Neural cell (in vitro differentiated cells): ENCODE measurements around the gene ANGPTL7. TPM values are rescaled to one million over a fixed set of nuclear protein-coding genes. Genes with fewer than 3 reads are reported as not detected.

Experiments
- H2AFZ ChIP-seq: fragments of 200-600, 300-800 bp; sonication (generic), shearing (Covaris generic); 2 replicates; pipeline ENCODE4 v1.6.0; 2014; ENCODE audit warnings: low read depth, mild to moderate bottlenecking, antibody characterized with exemption, low read length, moderate library complexity
- H3F3A ChIP-seq: fragments of 200-600 bp; shearing (Covaris generic); 2 replicates; pipeline ENCODE4 v1.6.1; 2016; ENCODE audit warnings: mild to moderate bottlenecking, moderate library complexity, mixed read lengths, antibody characterized with exemption, low read length; ENCODE audit not compliant: insufficient read depth, poor library complexity, severe bottlenecking
- H3K27ac ChIP-seq: fragments of 200-600, 300-800 bp; sonication (generic), shearing (Covaris generic); 2 replicates; pipeline ENCODE4 v1.5.1; 2014; ENCODE audit warnings: mild to moderate bottlenecking, low read length, moderate library complexity
- H3K27me3 ChIP-seq: fragments of 300-800, 200-600 bp; sonication (generic), shearing (Covaris generic); 2 replicates; pipeline ENCODE4 v1.6.0; 2014; ENCODE audit warnings: mild to moderate bottlenecking, low read depth, low read length, moderate library complexity; ENCODE audit not compliant: insufficient read depth
- H3K36me3 ChIP-seq: fragments of 300-800, 200-600 bp; sonication (generic), shearing (Covaris generic); 2 replicates; pipeline ENCODE4 v1.5.1; 2014; ENCODE audit warnings: mild to moderate bottlenecking, antibody characterized with exemption, low read length, moderate library complexity; ENCODE audit not compliant: insufficient read depth
- H3K4me2 ChIP-seq: fragments of 300-800, 200-600 bp; sonication (generic), shearing (Covaris generic); 2 replicates; pipeline ENCODE4 v1.6.0; 2014; ENCODE audit warnings: mild to moderate bottlenecking, low read length
- H3K4me3 ChIP-seq: fragments of 300-800, 200-600 bp; sonication (generic), shearing (Covaris generic); 2 replicates; pipeline ENCODE4 v1.5.1; 2014; ENCODE audit warnings: mild to moderate bottlenecking, low read length, moderate library complexity
- H3K79me2 ChIP-seq: fragments of 200-600 bp; shearing (Covaris generic); replicated peaks from 2 replicates; pipeline ENCODE4 v1.6.0; 2014; ENCODE audit warnings: mild to moderate bottlenecking, low read length, moderate library complexity; ENCODE audit not compliant: insufficient read depth
- H3K9ac ChIP-seq: fragments of 300-800, 200-600 bp; sonication (generic), shearing (Covaris generic); 2 replicates; pipeline ENCODE4 v1.6.1; 2016; ENCODE audit warnings: mild to moderate bottlenecking, low read length, mixed read lengths
- H3K9me2 ChIP-seq: fragments of 200-600 bp; shearing (Covaris generic); 2 replicates; pipeline ENCODE4 v1.6.1; 2016; ENCODE audit warnings: mild to moderate bottlenecking, low read length, mixed read lengths; ENCODE audit not compliant: insufficient read depth
- H3K9me3 ChIP-seq: fragments of 200-600, 300-800 bp; sonication (generic), shearing (Covaris generic); 2 replicates; pipeline ENCODE4 v1.6.1; 2016; ENCODE audit warnings: mild to moderate bottlenecking, mixed run types, low read length, moderate library complexity, mixed read lengths
- H4K20me1 ChIP-seq: fragments of 200-600 bp; shearing (Covaris generic); 2 replicates; pipeline ENCODE4 v1.6.1; 2016; ENCODE audit warnings: mild to moderate bottlenecking, mixed run types; ENCODE audit not compliant: insufficient read depth
- CTCF ChIP-seq: fragments of 450-650 bp; IDR thresholded peaks from 2 replicates; pipeline ENCODE4 v1.5.1; 2014; ENCODE audit warnings: antibody characterized with exemption, mild to moderate bottlenecking, moderate library complexity; ENCODE audit not compliant: poor library complexity, severe bottlenecking
- EP300 ChIP-seq: fragments of 450-650 bp; conservative IDR thresholded peaks from 2 replicates; pipeline ENCODE4 v1.6.1; 2014; ENCODE audit warnings: antibody characterized with exemption, mild to moderate bottlenecking, moderate library complexity; ENCODE audit not compliant: poor library complexity, severe bottlenecking
- EZH2 ChIP-seq: fragments of 200-600, 300-800 bp; shearing (Covaris generic), sonication (generic); IDR thresholded peaks from 2 replicates; pipeline ENCODE4 v1.6.1; 2014; ENCODE audit warnings: antibody characterized with exemption, low read length, borderline replicate concordance, mild to moderate bottlenecking; ENCODE audit not compliant: insufficient read depth, poor library complexity, severe bottlenecking
- MXI1 ChIP-seq: fragments of 450-650 bp; conservative IDR thresholded peaks from 2 replicates; pipeline ENCODE4 v1.6.1; 2014; ENCODE audit warnings: antibody characterized with exemption, mild to moderate bottlenecking; ENCODE audit not compliant: poor library complexity, severe bottlenecking
- POLR2AphosphoS5 ChIP-seq: IDR thresholded peaks from 2 replicates; pipeline ENCODE4 v1.6.1; 2012
- RAD21 ChIP-seq: fragments of 450-650 bp; conservative IDR thresholded peaks from 2 replicates; pipeline ENCODE4 v1.6.1; 2014; ENCODE audit warnings: antibody characterized with exemption, mild to moderate bottlenecking, moderate library complexity
- REST ChIP-seq: IDR thresholded peaks from 2 replicates; pipeline ENCODE4 v1.6.1; 2012; ENCODE audit warnings: borderline replicate concordance
- SMC3 ChIP-seq: fragments of 450-650 bp; conservative IDR thresholded peaks from 2 replicates; pipeline ENCODE4 v1.6.1; 2014; ENCODE audit warnings: antibody characterized with exemption, mild to moderate bottlenecking, moderate library complexity; ENCODE audit not compliant: poor library complexity
- TAF1 ChIP-seq: IDR thresholded peaks from 2 replicates; pipeline ENCODE4 v1.6.1; 2012; ENCODE audit warnings: low read depth
- polyA plus RNA-seq: library from polyadenylated mRNA; depleted of rRNA; stranded (reverse); fragments of >200 nt; gene quantifications from 2 replicates; pipeline ENCODE4 v1.2.3, GENCODE V29; 2014

The ANGPTL7 gene
- polyA plus RNA-seq, 1 donor from 2014 or later = not detected

- Histone ChIP-seq H3K27me3 (no peaks in the 10 kb centered on the region), H3K4me2 (no peak overlapping the region), H4K20me1 (no peaks in the 10 kb centered on the region), H3K4me3 (no peak overlapping the region), H3K36me3 (no peaks in the 10 kb centered on the region), H3K27ac (no peak overlapping the region), H3K9ac (no peak overlapping the region), H3K9me3 (no peaks in the 10 kb centered on the region), H2AFZ (no peak overlapping the region), H3K79me2 (no peaks in the 10 kb centered on the region), H3F3A (no peaks in the 10 kb centered on the region), H3K9me2 (no peaks in the 10 kb centered on the region)
- TF ChIP-seq RAD21 = no peak
- no peak for TF ChIP-seq MXI1
- no peak for TF ChIP-seq SMC3
- TF ChIP-seq EP300 = no peak
- TF ChIP-seq CTCF = no peak
- no peak for TF ChIP-seq POLR2AphosphoS5
- TF ChIP-seq EZH2 = no peak
- TF ChIP-seq TAF1 = no peak
These were observed 44.4 kb upstream of the ANGPTL7 start for GRCh38 chr1:11144570-11145256.

GRCh38 chr1:11145741-11146140 lies 43.4 kb upstream of the ANGPTL7 start:
- Histone ChIP-seq H3K4me3 (no peak overlapping the region), H3K9me3 (no peaks in the 10 kb centered on the region), H3K9ac (no peak overlapping the region), H3K79me2 (no peaks in the 10 kb centered on the region), H3K36me3 (no peaks in the 10 kb centered on the region), H3F3A (no peaks in the 10 kb centered on the region), H3K4me2 (no peak overlapping the region), H4K20me1 (no peaks in the 10 kb centered on the region), H3K9me2 (no peaks in the 10 kb centered on the region), H3K27me3 (no peaks in the 10 kb centered on the region), H2AFZ (no peak overlapping the region), H3K27ac (no peak overlapping the region)
- TF ChIP-seq REST (no peak), TAF1 (no peak), RAD21 (no peak), EZH2 (no peak), POLR2AphosphoS5 (no peak), EP300 (no peak), MXI1 (no peak), CTCF (no peak), SMC3 (no peak)
